HG03558 (cell line): ENCODE results near the gene SGK1.
"Not testable (repeated sequence)": the region's sequence is repeated elsewhere in the genome, so short reads cannot be mapped to it uniquely, and the experiment has no call there.

Experiments used
- ATAC-seq: cut with Tn5 transposase; IDR thresholded peaks from one replicate; pipeline ENCODE4 v1.9.1; 2021; ENCODE audit warnings: moderate number of reproducible peaks; ENCODE audit not compliant: unreplicated experiment; ENCODE audit errors: extremely low read depth

The SGK1 gene

GRCh38 chr6:134258849-134259306 is 59.0 kb downstream of the SGK1 start:
- ATAC-seq, result no peak

- ATAC-seq, result no peak
Observed at GRCh38 chr6:134257516-134257915, 60.4 kb downstream of the SGK1 start.

- ATAC-seq, result no peak
Observed at GRCh38 chr6:134256862-134257261, 61.0 kb downstream of the SGK1 start.

GRCh38 chr6:134255280-134255679 is 62.6 kb downstream of the SGK1 start:
- not testable (repeated sequence) for ATAC-seq

- ATAC-seq, result no peak
Observed at GRCh38 chr6:134254118-134254517, 63.8 kb downstream of the SGK1 start.

GRCh38 chr6:134253681-134254080 is 64.2 kb downstream of the SGK1 start:
- ATAC-seq, result no peak

- no peak for ATAC-seq
Observed at GRCh38 chr6:134251320-134251719, 66.6 kb downstream of the SGK1 start.

GRCh38 chr6:134250776-134251175 is 67.1 kb downstream of the SGK1 start:
- no peak for ATAC-seq

- no peak for ATAC-seq
Observed at GRCh38 chr6:134249759-134250602, 67.9 kb downstream of the SGK1 start.

GRCh38 chr6:134249239-134249758 is 68.6 kb downstream of the SGK1 start:
- no peak for ATAC-seq

- no peak for ATAC-seq
Observed at GRCh38 chr6:134247844-134248580, 69.9 kb downstream of the SGK1 start.

- peak; percentile 92 for ATAC-seq
Observed at GRCh38 chr6:134247231-134247833, 70.6 kb downstream of the SGK1 start.

- no peak for ATAC-seq
Observed at GRCh38 chr6:134245706-134246105, 72.2 kb downstream of the SGK1 start.

- ATAC-seq, result no peak
Observed at GRCh38 chr6:134245041-134245440, 72.9 kb downstream of the SGK1 start.

- ATAC-seq, result no peak
Observed at GRCh38 chr6:134240665-134241431, 77.1 kb downstream of the SGK1 start.

GRCh38 chr6:134238960-134239795 is 78.7 kb downstream of the SGK1 start:
- ATAC-seq, result no peak

- no peak for ATAC-seq
Observed at GRCh38 chr6:134238006-134238405, 79.9 kb downstream of the SGK1 start.

GRCh38 chr6:134235937-134236751 is 81.8 kb downstream of the SGK1 start:
- peak; percentile 94 for ATAC-seq
